GM23248 (cell line): Measurements from ENCODE around the gene SLC6A18.
"Not testable (repeated sequence)": the region's sequence is repeated elsewhere in the genome, so short reads cannot be mapped to it uniquely, and the experiment has no call there.

Experiments used
- EZH2 ChIP-seq: fragments of 200-600 bp; sonication (generic); IDR thresholded peaks from 2 replicates; pipeline ENCODE4 v1.6.1; 2018; ENCODE audit warnings: antibody characterized with exemption, mild to moderate bottlenecking; ENCODE audit not compliant: insufficient read depth, poor library complexity, severe bottlenecking
- EZH2phosphoT487 ChIP-seq: fragments of 200-600 bp; sonication (generic); IDR thresholded peaks from 2 replicates; pipeline ENCODE4 v1.6.1; 2018; ENCODE audit warnings: antibody characterized with exemption, moderate library complexity, mild to moderate bottlenecking, low read depth; ENCODE audit not compliant: insufficient read depth

DNA sequence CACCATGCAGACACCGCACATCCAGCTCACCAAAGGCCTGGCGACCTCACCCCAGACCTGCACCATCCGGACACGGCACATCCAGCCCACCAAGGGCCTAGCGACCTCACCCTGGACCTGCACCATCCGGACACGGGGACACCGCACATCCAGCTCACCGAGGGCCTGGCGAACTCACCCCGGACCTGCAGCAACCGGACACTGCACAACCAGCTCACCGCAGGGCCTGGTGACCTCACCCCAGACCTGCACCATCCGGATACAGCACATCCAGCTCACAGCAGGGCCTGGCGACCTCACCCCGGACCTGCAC lies 58.5 kb downstream of the SLC6A18 start:
- not testable (repeated sequence) for TF ChIP-seq EZH2phosphoT487, EZH2
